Measurements from ENCODE around the gene RUNX2. TPM values are rescaled to one million over a fixed set of nuclear protein-coding genes. Genes with fewer than 3 reads are reported as not detected.

The RUNX2 gene
- total and polyA plus RNA-seq, 10 of the 15 experiments (the other 5 are each of a cell fraction or from before 2014, with no cell fraction given): 0.01 to 0.77 (median 0.15) TPM; not detected in 3

DNA sequence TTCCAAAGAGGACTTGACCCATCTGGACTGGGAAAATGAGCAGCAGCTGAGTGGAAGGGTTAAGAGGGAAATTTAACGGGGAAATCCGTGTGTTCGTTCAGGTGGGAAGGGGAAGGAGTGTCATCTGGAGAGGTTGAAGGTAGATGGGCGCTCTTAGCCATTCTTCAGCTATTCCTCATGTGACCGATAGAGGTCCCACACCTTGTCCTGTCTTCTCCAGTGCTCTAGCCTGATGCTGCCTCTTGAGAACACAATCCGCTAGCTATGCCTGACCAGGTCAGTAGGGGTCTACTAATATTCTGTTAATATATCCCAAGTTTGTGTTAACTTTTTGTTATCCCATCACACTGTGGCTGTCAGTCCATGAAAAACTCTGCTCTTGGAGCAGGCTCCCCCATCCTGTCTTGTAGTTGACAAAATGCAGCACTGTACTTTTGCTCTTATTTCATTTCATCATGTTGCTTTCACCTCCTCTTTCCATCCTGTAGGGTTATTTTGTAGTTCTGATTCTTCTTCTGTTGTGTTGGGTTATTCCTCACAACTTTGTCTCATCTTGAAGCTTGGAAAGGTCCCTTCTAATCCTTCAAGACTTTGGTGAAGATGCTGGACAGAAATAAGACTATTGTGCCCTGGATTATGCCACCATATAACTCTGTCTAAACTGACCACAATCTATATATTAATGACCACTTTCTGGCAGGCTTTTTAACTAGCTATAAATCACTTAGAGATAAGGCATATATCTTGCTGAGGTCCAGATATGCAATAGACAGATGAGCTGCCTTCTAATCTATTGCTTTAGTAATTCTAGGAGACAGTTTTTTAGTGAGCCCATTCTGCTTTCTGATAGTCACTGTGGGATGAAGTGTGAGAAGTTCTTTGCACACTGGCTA is 173.0 kb downstream of the RUNX2 start:
- Histone ChIP-seq H3K4me1 (ENCODE audit: control insufficient read depth, insufficient read depth, low read length) (no peaks in the 10 kb centered on the region), H3K27me3 (replicated peaks in 1 of 2; ENCODE audit: control insufficient read depth in 2 of 2, insufficient read depth in 2 of 2, low read length in 1 of 2) (no peaks in the 10 kb centered on the region; a peak in 1 of 4 replicates), H3K79me2 (ENCODE audit: control insufficient read depth, insufficient read depth, low read length) (no peaks in the 10 kb centered on the region), H3K4me2 (ENCODE audit: control insufficient read depth, insufficient read depth) (no peak overlapping the region), H3K9me3 (replicated peaks; ENCODE audit: control insufficient read depth, insufficient read depth, low read length) (no peaks in the 10 kb centered on the region), H2AFZ (ENCODE audit: control insufficient read depth, low read depth, low read length) (no peak overlapping the region), H3K4me3 (no peak overlapping the region), H3K36me3 (ENCODE audit: control insufficient read depth in 2 of 2, insufficient read depth in 2 of 2, low read length in 1 of 2) (no peaks in the 10 kb centered on the region), H4K20me1 (ENCODE audit: control insufficient read depth, insufficient read depth) (no peaks in the 10 kb centered on the region), H3K9ac (ENCODE audit: control insufficient read depth, insufficient read depth, low read length) (no peak overlapping the region), H3K27ac (ENCODE audit: control insufficient read depth, insufficient read depth) (no peak overlapping the region)
- FAIRE-seq: no peak
- no TSS peak for BruUV-seq (replicated peaks)
- peak; percentile 66 for ATAC-seq
- intact Hi-C loops (cut with micrococcal nuclease; ENCODE audit: unreplicated experiment): no loop called here
- POLR2A ChIA-PET: no interaction called here
- CTCF ChIA-PET: interaction anchor here (0.7 to 2.6 kb wide), 5 partner anchors 10 to 220 kb away, joined by 3 to 23 read pairs (median 4); no protein-coding TSS in a partner anchor
- WGBS (ENCODE audit: insufficient coverage, insufficient replicate concordance, low lambda C conversion rate, missing lambda C conversion rate): 40% methylated on average over 6 of the region's 6 CpGs
- RAD21 ChIA-PET (ENCODE audit: unreplicated experiment): interaction anchor here (2.2 kb wide), 1 partner anchor 213 kb away, joined by 11 read pairs; no protein-coding TSS in a partner anchor
- in situ Hi-C loops (cut with MboI): no loop called here
- DNase-seq (ENCODE audit: low read depth, low spot score): no peak
- SMC1A ChIA-PET (ENCODE audit: uncharacterized antibody, unreplicated experiment): interaction anchor here (0.6 to 1.6 kb wide), 4 partner anchors 213 to 1422 kb away, joined by 3 to 6 read pairs (median 4); no protein-coding TSS in a partner anchor
- peak; percentile 38; the same call in 1 of the 2 replicates for TF ChIP-seq RAD21 (IDR thresholded peaks at IDR 0.05; ENCODE audit: insufficient read depth, low read depth, low read length)
- TF ChIP-seq, protein P1, sequence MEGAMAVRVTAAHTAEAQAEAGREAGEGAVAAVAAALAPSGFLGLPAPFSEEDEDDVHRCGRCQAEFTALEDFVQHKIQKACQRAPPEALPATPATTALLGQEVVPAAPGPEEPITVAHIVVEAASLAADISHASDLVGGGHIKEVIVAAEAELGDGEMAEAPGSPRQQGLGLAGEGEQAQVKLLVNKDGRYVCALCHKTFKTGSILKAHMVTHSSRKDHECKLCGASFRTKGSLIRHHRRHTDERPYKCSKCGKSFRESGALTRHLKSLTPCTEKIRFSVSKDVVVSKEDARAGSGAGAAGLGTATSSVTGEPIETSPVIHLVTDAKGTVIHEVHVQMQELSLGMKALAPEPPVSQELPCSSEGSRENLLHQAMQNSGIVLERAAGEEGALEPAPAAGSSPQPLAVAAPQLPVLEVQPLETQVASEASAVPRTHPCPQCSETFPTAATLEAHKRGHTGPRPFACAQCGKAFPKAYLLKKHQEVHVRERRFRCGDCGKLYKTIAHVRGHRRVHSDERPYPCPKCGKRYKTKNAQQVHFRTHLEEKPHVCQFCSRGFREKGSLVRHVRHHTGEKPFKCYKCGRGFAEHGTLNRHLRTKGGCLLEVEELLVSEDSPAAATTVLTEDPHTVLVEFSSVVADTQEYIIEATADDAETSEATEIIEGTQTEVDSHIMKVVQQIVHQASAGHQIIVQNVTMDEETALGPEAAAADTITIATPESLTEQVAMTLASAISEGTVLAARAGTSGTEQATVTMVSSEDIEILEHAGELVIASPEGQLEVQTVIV (IDR thresholded peaks at IDR 0.05; ENCODE audit: borderline replicate concordance, partially characterized antibody): no peak
- TF ChIP-seq SMC3 (IDR thresholded peaks at IDR 0.05; ENCODE audit: borderline replicate concordance, low read length): peak; percentile 17; the same call in 1 of the 2 replicates
- no peak for TF ChIP-seq KAT2A (conservative IDR thresholded peaks at IDR 0.05; ENCODE audit: control insufficient read depth, low read depth, low read length)
- TF ChIP-seq NBN (IDR thresholded peaks at IDR 0.05): no peak
- TF ChIP-seq FOXM1 (IDR thresholded peaks at IDR 0.05; ENCODE audit: low read depth, low read length): no peak
- no peak for TF ChIP-seq MLLT1 (IDR thresholded peaks at IDR 0.05)
- TF ChIP-seq CTCF (IDR thresholded peaks at IDR 0.05 in 2 of 3, conservative IDR thresholded peaks at IDR 0.05 in 1 of 3; ENCODE audit: control insufficient read depth in 2 of 3, extremely low read depth in 1 of 3, insufficient read depth in 1 of 3, low read depth in 3 of 3, low read length in 3 of 3): peak; percentile 11 to 50 (median 46); a peak in 3 of 6 replicates
- TF ChIP-seq ZBTB11 (CRISPR knock-in tag; IDR thresholded peaks at IDR 0.05): no peak
- TF ChIP-seq ETV6 (conservative IDR thresholded peaks at IDR 0.05 in 1 of 2, IDR thresholded peaks at IDR 0.05 in 1 of 2; ENCODE audit: borderline replicate concordance in 1 of 2, low read depth in 1 of 2): no peak
- TF ChIP-seq BHLHE40 (IDR thresholded peaks at IDR 0.05; ENCODE audit: borderline replicate concordance in 1 of 2, low read depth in 2 of 2, low read length in 1 of 2): no peak
